PFSK-1 (cell line): ENCODE results near the gene NDUFA13.

Experiments
- POLR2AphosphoS5 ChIP-seq: IDR thresholded peaks from 2 replicates; pipeline ENCODE4 v1.6.1; 2012; ENCODE audit warnings: low read depth, mild to moderate bottlenecking, control low read depth, low read length, moderate library complexity
- REST ChIP-seq, 2 experiments: IDR thresholded peaks; 2 replicates each; pipeline versions ENCODE4 v1.6.1 to v1.8.0; 2011 to 2012; ENCODE audit warnings: low read depth in 2 of 2, low read length in 2 of 2, control low read depth in 1 of 2, inconsistent platforms in 1 of 2, mild to moderate bottlenecking in 1 of 2, moderate library complexity in 1 of 2; ENCODE audit not compliant: insufficient read depth in 1 of 2
- SIN3A ChIP-seq: IDR thresholded peaks from 2 replicates; pipeline ENCODE4 v1.6.1; 2012; ENCODE audit warnings: mild to moderate bottlenecking, low read length, moderate library complexity, borderline replicate concordance; ENCODE audit not compliant: insufficient read depth

GRCh38 chr19:19570571-19570970, 54.5 kb downstream of the NDUFA13 start:
- TF ChIP-seq POLR2AphosphoS5 (no peak), SIN3A (no peak), REST (IDR thresholded peaks at IDR 0.05; ENCODE audit: insufficient read depth in 1 of 2, low read depth in 2 of 2, low read length in 2 of 2) (no peak)
